Measurements from ENCODE around the gene UBE2S.
"Not testable (repeated sequence)": the region's sequence is repeated elsewhere in the genome, so short reads cannot be mapped to it uniquely, and the experiment has no call there.

UBE2S gene

DNA sequence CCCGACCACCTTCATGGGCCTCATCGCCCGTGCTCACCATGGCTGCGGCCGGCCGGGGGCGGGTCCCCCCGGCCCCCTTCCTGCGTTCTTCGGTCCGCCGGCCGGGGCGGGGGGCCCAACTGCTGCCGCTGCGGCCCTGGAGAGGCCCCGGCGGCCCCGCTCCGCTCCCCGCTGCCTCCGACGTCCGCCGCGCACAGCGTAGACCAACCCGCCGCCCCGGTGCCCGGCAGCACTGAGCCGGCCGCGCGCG, at the start of gene UBE2S:
UBE2S (minus strand) TSS at position 239 of the 250 bp plus-strand sequence; CDS start at position 40, 199 bp downstream.
- not testable (repeated sequence) for DNase-seq (ENCODE audit: low read depth, low spot score)

DNA sequence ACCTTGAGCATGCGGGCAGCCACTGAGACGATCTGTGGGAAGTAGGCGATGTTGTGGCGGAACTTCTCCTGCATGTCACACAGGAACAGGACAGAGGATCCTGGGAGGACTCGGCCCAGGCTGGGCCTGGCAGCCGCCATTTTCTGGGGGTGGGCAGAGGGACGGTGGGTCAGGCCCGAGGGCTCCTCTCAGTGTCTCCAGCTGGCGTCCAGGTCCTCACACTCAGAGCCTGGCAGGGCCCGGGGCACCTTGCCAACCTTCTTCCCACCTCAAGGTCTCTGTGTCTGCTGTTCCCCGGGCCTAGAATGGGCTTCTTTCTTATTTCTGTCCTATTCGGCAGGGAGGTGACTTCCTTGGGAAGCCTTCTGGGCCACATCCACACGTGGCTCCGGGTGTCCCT, 48.8 kb upstream of the UBE2S start:
- no peak for DNase-seq (ENCODE audit: low read depth, low spot score)

DNA sequence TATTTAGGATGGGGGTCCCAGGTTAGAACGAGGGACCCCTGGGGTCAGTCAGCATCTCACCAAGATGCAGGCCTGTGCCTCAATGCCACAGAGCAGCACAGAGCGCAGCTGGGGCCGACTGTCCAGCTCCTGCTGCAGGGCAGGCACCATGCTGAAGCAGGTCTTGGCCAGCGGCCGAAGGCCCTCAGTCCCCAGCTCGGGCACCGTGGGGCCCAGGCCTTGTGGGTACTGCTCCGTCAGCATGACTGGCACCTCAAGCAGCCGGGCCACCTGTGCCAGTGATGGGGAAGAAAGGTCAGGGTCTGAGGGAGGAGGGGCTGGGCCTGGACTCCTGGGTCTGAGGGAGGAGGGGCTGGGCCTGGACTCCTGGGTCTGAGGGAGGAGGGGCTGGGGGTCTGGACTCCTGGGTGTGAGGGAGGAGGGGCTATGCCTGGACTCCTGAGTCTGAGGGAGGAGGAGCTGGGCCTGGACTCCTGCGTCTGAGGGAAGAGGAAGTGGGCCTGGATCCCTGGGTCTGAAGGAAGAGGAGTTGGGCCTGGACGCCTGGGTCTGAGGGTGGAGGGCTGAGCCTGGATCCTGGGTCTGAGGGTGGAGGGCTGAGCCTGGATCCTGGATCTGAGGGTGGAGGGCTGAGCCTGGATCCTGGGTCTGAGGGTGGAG, 48.1 kb upstream of the UBE2S start:
- DNase-seq (ENCODE audit: low read depth, low spot score), result no peak

DNA sequence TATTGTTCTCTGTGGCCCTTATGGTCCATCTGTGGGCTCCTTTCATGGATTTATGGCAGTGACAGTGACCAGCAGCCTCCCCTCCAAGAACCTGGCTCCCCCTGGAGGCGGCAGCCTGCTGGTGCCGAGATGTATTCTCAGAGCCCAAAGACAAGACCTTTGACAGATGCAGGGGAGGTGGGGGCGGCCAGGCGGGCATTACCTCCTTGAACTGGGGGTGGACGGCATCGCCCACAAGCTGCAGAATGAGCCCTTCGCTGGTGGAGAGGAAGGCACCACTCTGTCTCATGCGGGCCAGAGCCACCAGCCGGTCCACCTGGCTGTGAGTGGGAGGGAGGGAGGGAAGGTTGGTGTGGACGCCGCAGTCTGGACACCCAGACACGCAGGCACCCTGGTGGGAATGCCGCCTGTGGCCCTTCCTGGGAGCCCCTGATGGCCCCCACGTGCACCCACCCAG, 47.2 kb upstream of the UBE2S start:
- DNase-seq (ENCODE audit: low read depth, low spot score), result no peak

DNA sequence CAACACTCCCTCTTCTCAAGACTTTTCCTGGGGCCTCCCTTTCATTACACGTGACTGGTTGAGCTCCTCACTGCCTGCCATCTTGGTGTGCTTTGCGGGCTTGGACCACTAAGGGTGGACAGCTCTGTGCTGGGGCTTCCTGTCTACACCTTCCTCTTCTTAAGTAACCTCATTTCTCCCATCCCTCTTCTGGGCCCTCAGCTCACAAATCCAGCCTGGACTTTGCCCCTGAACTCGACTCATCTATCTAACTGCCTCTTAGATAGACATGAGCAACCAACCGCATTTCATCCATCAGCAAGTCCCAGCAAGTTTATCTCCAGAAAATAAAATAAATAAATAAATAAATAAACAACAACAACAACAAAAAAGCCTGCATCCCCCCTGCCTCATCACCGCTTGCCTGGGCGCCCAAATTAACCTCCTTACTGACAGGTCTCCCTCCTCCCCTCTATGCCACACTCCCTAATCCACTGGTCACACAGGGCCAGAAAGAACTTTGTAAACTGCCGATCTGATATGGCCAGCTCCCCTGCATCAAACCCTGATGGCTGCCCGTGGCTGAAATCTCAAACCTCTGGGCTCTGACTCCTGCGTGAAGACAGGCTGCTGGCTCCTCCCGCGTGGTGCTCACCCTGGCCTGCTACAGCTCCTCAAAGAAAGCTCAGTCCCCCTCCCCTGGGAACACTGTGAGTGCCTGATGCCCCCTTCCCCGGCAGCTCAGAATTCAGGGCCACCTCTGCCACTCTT, 46.1 kb upstream of the UBE2S start:
- DNase-seq (ENCODE audit: low read depth, low spot score), result no peak

DNA sequence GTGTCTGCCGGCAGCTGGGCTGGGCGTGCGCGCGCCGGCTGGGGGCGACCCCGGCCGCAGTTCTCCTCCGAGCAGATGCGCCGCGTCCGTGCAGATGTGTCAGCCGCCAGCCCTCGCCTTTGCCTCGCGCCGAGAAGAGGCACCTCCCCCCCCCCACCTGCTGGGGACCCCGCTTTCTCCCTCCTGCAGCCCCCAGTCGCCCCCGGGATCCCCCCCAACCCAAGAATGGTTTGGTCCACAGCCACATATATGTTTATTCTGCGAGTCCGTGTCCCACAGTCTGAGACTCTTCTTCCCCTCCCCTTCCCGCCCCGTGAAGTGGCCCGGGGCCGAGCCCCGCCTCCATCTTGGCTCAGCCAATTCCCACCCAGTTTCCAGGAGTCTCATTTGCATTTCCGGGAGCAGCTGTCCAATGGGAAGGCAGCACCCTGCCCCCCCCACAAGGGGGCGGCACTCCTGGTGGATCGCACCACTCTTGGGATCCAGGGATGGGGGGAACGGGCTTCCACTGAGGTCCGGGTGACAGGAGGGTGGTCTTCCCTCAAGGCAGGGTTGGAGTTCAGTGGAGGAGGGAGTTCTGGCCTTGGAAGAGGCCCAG, 45.3 kb upstream of the UBE2S start:
- no peak for DNase-seq (ENCODE audit: low read depth, low spot score)

DNA sequence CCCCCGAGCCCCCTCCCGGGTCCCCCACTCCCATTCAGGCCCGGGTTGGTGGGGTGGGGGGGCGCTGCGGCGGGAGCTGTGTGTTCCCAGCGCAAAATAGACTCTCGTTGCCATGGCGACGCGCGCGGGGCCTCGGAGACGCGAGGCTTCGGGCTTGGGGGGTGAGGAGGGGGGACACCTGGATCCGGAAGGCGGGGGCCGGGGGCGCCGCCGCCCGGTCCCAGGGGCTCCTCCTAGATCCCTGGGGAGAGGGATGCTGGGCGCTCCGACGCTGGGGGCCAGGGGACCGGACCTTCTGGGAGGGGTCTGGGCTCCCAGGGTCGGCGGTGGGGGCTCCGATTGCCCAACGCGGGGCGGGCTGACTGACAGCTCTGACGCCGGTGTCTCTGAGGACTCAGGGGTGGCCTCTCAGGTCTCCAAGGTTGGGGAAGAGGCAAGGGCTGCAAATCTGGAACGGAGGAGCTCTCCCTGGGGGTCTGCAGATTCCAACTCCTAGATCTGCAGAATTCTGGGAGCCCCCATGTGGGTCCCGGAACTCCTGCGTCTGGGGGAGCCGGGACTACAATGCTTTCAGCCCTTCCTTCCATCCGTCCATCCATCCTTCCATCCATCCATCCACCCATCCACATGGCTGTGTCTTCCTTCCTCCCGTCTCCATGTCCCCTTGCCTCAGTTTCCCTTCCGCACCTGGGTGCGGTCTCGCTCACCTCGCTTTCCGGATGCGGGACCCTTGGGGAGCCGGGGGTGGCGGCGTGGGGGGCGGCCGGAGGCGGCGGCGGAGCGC, 44.6 kb upstream of the UBE2S start:
- no peak for DNase-seq (ENCODE audit: low read depth, low spot score)

DNA sequence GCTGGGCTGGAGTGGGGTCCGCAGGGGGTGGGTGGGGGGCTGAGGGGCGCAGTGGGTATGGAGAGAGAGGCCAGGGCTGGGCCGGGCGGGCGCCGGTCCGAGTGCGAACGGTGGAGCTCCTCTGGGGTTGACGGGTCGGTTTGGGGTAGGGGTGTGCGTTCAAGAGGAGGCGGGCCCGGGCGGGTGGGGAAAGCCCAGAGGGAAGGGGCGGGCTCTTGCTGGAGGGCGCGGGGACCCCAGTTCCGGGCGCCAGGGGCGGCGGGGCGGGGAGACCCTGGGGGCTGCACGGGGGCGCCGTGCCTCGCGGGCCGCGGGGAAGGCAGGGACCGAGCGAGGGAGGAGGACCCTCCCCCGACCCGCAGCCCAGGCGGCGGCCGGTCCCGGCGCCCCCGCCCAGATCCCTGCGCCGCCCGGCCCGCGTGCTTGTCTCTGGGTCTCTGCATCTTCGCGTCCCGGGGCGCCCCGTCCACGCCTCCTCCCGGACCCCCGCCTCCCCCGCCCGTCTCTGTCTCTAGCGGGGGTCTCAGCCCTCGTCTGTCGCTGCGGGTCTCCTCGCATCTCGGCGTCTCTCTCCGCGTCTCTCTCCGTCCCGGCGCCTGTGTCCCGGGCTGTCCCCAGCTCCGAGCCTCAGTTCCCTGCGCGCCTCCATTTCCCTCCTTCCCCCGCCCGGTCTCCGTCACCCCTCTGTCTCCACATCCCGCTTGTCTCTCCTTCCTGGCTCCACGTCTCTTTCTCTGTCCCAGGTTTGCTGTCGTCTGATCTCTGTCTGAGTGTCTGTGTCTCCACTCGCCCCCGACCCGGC, 43.8 kb upstream of the UBE2S start:
- no peak for DNase-seq (ENCODE audit: low read depth, low spot score)

DNA sequence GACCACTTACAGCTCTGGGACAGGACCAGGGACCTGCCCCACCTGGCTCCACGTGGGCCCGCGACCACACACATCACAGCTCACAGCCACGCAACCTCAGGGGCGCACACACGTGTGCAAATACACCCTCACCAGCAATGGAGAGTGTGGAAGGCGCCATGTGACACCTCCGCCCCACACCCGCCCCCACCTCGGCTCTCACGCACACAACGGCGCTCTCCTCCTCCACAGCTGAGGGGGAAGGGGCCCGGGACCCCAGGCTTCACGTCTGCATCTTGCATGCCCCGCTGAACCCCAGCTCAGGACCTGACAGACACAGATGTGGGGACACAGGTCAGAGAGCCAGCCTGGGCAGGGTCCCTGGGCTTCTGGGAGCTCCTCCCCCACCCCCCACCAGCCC, 41.9 kb upstream of the UBE2S start:
- no peak for DNase-seq (ENCODE audit: low read depth, low spot score)

DNA sequence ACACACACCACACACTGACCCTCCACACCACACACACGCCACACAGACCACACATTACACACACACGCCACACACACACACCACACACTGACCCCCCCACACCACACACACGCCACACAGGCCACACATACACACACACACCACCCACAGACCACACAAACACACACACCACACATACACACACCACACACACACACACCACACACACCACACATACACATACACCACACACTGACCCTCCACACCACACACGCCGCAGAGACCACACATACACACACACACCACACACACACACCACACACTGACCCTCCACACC, 40.5 kb upstream of the UBE2S start:
- not testable (repeated sequence) for DNase-seq (ENCODE audit: low read depth, low spot score)

DNA sequence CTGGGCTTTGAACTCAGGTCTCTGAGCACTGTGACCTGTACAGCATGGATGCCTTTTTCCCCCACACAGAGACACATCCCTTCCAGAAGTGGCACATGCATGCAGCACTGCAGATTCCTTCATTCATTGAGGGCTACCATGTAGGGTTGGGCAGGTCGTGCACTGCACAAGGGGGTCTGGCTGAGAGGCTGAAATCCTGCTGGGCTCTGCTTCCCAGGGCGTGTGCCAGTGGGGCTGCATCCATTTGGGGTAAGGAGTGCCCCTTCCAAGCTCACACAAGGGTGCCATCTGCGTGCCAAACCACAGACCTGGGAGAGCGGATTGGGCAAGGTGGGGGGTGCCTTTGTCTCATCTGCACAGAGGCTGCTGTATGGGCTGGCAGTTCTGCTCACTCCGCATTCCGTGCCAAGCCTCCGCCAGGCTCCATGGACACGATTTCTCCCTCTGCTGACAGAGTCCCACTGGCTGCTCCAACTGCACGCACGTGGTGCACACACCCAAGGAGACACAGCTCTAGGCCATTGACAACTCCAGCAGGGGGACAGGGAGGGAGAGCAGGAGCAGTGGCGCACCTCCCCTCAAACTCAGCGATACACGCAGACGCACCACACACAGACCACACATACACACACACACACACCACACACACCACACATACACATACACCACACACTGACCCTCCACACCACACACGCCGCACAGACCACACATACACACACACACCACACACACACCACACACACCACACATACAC, 40.0 kb upstream of the UBE2S start:
- DNase-seq (ENCODE audit: low read depth, low spot score), result no peak

DNA sequence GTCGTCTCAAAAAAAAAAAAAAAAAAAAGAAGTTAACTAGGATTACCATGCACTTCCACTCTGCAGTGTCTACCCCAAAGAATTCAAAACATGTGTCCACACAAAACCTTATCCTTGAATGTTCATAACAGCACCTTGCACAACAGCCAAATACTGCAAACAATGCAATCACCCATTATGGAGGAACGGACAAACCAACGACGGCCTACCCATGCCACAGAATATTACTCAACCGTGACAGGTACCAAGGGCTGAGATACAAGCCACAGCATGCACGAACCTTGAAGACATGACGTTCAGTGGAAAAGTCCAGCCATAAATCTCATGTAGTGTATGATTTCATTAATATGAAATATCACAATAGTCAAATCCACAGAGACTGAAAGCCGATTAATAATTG, 38.5 kb upstream of the UBE2S start:
- DNase-seq (ENCODE audit: low read depth, low spot score), result no peak

DNA sequence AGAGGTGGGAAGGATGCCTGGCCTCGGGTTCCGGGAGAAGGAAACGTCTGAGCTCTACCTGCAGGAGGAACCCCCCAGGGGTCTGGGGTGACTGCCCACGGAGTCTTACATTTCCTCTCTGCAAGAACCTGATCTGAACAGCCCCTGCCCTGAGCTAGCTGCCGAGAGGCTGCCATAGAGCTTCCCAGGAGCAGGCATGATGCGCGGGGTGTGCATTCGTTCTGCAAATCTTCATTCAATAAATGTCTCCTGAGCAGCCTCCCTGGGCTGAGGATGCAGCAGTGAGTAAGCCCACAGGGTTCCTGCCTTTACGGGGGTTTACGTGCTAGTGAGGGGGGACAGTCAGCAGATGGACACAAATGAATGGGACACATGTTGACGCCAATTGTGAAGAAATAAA, 37.1 kb upstream of the UBE2S start:
- DNase-seq (ENCODE audit: low read depth, low spot score), result no peak

DNA sequence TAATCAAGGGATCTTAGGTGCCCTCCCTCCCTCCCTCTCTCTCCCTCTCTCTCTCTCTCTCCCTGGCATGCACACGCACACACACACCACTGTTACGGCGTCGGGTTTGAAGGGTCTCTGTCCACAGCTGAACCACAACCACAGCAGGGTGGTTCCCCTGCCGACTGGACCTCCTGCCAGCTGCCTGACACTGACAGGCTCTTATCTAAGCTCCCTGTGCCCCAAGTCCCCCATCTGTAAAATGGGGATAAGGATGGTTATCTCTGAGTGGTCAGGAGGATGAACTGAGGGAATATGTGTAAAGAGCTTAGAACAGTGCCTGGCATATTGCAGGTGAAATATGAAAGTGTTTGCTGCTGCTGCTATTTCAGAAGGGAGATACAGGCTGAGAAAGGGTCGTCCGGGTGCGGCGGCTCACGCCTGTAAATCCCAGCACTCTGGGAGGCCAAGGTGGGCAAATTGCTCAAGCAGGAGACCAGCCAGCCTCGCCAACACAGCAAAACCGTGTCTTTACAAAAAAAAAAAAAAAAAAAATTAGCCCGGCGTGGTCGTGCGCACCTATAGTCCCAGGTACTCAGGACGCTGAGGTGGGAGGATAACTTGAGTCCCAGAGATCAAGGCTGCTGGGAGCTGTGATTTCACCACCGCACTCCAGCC, 36.4 kb upstream of the UBE2S start:
- no peak for DNase-seq (ENCODE audit: low read depth, low spot score)

DNA sequence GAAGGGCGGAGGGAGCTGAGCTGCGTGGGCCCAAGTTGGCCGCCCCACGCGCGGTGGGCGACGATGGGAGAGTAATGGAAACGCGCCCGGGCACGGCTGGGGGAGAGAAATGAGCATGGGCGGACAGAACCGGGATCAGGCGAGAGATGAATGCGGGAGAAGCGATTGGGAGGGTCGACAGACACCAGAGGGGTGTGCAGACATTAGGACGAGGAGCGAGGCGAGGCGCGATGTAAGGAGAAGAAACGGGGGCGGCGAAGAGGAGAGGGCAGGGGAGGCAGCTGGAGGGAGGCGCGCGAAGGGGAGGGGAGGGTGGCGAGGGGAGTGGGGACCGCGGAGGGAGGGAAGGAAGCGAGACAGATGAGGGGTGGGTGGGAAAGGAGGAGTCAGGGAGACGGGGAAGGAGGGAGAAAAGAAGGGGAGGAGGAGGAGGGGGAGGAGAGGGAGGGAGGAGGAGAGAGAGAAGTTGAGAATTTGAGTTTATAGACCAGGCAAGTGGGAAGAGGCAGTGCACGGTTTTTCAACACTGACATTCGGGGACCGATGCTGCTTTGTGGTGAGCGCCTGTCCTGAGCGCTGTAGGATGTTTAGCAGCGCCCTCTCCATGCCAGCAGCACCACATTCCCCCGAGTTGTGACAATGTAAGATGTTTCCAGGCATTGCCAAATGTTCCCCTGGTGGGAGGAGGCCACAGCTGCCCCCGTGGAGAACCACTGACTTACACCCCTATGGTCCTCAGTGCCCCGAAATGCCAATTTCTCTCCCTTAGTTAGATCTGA, 35.6 kb upstream of the UBE2S start, which contains the start of gene SHISA7:
SHISA7 (minus strand) TSS at position 256 of the 779 bp plus-strand sequence. CDS start 437 bp downstream, outside the sequence.
- no peak for DNase-seq (ENCODE audit: low read depth, low spot score)

DNA sequence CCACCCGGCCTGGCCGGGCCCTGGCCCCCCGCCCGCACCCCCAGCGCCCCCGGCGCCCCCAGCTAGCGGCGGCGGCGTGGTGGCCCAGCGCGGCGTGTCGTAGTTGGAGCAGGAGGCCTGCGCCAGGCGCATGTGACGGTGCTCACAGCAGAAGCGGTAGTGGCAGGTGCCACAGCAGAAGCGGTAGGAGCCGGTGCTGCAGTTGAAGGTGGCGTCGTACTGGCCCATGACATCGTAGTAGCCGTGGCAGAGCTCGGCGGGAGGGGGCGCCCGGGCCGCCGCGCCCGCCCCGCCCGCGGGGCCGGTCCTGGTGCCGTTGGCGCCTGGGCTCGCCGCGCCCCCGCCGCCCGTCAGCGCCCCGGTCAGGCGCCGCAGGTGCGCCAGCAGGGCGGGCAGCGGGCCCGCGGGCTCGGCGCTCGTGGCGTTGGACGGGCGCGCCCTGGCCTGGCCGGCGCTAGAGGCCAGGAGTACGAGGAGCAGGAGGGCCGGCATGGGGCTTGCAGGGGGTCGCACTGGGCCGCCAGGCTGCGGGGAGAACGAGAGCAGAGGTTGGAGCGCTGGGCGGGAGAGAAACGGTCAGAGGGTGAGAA, 34.9 kb upstream of the UBE2S start:
- no peak for DNase-seq (ENCODE audit: low read depth, low spot score)

DNA sequence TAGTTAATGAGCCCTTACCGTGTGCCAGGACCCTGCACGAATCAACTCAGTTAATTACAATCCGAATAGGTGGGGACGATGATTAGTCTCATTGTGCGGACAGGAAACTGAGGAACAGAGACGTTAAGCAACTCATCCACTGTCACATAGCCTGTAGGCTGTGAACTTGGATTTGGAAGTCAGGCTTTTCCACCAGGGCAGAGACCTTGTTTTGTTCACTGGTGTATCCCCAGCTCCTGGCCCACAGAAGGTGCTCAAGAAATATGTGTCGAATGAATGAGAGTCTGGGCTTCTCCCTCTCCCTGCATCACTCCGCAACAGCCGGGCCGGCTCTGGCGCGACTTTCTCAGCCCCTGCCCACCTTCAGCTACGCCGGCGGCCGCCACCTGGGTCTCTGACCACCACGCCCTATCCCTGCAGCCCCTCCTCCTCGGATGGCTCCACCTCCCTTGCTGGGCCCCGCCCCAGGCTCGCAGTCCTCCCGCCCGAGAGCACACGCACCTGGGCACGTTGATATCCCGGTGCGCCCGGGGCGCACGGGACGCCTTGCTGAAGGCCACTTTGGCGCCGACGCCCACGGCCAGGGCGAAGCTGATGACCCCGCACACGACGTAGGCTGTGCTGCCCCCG, 34.2 kb upstream of the UBE2S start:
- no peak for DNase-seq (ENCODE audit: low read depth, low spot score)

DNA sequence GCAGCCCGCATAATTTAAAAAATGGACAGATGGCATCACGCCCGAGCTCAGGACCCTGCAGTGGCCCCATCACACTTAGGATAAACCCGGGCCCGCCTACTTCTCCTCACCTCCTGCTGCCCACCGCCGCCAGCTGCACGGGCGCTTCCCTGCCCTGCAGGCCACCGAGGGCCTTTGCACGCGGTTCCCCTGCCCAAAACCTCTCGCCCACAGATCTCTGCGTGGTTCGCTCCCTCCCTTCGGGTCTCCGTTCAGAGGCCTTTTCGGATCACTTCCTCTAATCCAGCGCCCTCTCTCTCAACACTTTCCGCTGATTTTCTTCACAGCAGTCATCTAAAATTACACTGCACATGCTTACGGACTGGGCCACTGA, 33.7 kb upstream of the UBE2S start:
- DNase-seq (ENCODE audit: low read depth, low spot score), result no peak

Measured in activated naive CD8-positive, alpha-beta T cell treated with anti-CD3 and anti-CD28 coated beads, Interleukin-2, amount 50 U/mL, for 16 hours (primary cell).